T1000 (cell line): ENCODE results near the gene SRSF4.
"Not testable (repeated sequence)": the region's sequence is repeated elsewhere in the genome, so short reads cannot be mapped to it uniquely, and the experiment has no call there.

Experiments
- DNase-seq: peaks from one replicate; lab custom pipeline; 2025; ENCODE audit warnings: mixed read lengths; lab: John Stamatoyannopoulos, UW

The SRSF4 gene

DNA sequence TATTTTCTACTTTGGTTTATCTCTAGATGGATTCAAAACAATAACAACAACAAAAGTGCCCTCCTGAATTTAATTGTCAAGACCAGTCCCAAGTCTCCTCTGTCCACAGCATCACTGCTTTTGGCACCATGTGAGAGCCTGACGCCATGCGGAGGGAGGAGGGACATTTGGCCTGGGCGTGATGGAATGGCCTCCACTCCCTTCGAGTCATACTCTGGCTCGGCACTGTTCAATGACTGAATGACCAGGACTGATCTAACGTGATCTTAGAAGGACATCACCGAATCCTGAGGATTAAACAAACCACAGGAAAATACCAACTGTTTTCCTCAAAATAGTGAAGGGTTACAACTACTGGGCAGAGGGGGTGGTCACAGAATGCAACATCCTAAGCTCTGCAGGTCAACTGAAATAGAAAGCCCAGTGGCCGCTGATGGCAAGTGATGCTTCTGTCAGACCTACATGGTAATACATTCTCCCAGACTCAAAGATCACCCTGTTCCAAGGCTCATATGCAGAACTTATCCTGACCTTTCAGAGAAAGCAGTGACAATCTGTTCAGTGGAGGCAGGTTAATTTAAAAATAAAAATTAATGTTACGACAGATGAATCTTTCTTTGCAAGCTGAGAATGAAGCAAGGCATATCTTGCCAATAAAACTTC is 19.1 kb downstream of the SRSF4 start:
- DNase-seq: no peak

DNA sequence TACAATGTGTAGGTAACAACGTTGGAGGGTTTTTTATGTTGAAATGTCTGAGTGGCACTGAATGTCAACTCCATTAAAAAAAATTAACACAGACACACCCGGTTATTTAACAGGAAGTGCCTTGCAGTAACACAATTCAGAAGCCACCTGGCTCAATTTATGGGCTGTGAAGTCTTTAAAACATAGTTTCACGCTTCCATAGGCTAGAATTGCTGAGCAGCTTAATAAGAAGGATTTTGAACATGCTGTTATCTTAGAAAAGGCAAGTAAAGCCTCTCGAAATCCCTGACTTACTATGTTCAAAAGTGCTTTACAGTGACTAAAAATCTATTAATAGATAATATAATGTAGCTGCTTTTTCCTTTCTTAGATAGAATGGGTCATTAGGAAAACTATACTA is 19.7 kb downstream of the SRSF4 start:
- no peak for DNase-seq

DNA sequence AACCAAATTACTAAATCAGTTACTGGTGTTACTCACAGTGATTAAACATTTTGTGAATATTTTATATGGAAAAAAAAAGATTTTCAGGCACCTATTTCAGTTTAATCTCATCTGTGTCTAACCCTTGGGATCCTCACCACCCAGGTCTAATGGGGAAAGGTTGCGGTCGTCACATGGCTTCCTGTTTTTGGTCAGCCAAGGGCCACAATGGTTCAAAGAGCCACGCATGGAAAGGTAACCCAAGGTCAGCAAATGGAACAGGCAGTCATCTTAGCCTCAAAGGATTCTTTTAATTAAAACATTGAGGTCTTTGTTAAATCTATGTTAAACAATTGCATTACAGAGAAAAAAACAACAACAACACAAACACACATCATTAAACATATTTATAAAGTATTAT is 21.9 kb downstream of the SRSF4 start:
- DNase-seq: no peak

DNA sequence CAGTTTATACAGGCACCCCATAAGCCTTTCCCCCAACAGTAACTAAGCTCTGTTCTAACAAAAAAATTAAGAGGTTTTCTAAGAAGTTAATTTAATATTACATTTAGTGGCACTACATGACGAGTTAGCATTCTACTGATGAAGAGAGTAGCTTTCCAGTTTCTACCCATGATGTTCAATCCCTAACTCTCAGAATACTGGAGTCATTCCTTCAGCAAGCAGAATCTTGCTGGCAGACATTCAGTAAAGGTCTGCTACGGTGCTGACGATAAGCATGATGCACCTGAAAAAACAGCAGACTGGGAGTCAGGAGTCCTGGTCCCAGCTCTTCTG is 24.5 kb downstream of the SRSF4 start:
- DNase-seq: no peak

DNA sequence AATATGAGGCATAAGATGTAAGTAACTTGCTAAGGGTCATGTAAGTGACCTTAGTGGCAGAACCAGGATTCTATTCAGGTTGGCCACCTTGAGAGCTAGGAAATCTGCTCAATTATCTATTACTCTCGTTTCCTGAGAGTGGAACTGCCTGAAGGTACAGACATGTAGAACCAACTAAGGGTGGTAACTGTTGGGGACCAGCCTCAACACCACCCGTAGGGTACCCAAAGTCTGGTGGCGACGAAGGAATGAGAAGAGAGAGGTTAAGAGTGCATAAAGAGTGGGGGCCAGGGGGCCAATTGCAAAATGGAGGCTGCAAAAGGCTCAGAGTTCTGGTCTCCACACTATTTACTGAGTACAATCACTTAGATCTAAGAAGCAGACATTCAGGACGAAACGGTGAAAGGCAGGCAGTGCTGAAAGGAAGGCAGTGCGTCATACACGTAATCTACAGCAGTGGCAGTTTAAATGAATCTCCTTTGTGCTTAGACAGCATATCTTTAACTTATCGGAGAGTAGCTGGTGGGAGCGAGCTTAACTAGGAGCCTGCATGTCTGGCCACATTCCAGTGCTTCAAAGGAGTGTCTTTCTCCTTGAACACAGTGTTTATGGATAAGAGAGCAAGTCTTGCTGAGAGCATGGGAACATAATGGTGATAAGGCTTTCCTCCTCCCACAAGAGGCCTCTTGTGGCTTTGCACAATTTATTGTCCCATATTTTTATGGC is 25.0 kb downstream of the SRSF4 start:
- DNase-seq: no peak

DNA sequence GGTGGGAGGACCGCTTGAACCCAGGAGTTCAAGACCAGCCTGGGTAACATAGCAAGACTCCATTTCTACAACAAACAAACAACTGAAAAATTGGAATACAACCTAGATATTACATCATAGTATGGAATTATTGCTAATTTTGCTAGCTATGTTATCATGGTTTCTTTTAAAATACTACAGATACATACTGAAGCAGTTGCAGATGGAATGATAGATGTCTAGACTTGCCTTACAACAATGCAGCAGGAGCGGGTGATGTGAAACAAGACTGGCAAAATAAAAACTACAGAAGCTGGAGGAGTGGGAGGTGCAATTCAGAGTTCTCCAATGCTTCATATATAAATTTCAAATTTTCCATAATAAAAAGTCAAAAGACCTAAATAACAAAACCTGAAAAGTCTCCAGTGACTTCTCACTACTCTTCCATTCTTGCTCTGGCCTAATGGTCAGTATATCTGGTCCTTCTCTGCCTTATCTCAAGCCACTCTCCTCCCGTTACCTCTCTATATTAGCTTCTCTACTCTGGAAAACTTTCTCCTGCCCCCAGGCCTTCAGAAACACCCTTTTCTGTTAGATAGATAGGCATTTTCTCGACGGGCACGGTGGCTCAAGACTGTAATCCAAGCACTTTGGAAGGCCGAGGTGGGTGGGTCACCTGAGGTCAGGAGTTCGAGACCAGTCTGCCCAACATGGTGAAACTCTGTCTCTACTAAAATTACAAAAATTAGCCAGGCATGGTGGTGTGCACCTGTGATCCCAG is 29.5 kb downstream of the SRSF4 start:
- no peak for DNase-seq

DNA sequence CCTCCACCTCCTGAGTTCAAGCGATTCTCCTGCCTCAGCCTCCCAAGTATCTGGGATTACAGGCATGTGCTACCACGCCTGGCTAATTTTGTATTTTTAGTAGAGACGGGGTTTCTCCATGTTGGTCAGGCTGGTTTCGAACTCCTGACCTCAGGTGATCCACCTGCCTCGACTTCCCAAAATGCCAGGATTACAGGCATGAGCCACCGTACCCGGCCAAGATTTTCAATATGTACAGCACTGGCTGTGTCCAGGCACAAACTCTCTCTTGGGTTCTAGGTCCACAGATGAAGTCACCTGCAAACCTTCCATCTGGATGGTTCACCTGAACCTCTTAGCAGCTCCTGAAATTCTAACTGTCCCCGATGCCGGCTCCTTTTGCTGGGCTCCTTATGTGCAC is 31.4 kb downstream of the SRSF4 start:
- not testable (repeated sequence) for DNase-seq

DNA sequence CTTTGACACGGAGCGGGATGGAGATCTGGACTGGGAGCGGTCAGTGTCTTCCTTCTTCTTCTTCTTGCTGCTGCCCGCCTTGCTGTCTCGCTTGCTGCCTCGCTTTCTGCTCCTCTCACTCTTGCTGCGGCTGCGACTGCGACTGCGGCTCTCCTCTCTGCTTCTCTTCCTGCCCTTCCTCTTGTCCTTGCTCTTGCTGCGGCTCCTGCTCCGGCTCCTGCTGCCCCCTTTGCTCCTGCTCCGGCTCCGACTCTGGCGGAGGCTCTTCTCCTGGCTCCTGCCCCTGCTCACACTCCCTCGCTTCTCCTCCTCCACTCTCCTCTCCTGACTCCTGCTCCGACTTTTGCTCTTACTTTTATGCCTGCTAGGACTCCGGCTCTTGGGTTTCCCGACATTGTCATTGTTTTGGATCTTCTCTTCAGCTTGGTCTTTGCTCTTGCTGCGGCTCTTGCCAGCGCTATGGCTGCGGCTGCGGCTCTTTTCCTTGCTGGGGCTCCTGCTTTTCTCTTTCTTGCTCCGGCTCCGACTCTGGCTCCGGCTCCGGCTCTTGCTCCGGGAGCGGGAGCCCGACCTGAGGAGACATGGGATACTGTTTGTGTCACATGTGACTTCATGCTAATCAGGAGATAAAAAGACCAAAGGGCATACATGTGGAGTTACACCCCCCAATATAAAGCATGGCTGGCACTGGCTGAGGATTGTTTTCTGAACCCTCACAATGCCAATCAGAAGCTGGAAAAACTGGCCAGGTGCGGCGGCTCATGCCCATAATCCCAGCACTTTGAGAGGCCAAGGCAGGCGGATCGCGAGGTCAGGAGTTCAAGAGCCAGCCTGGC is 32.8 kb downstream of the SRSF4 start:
- no peak for DNase-seq

DNA sequence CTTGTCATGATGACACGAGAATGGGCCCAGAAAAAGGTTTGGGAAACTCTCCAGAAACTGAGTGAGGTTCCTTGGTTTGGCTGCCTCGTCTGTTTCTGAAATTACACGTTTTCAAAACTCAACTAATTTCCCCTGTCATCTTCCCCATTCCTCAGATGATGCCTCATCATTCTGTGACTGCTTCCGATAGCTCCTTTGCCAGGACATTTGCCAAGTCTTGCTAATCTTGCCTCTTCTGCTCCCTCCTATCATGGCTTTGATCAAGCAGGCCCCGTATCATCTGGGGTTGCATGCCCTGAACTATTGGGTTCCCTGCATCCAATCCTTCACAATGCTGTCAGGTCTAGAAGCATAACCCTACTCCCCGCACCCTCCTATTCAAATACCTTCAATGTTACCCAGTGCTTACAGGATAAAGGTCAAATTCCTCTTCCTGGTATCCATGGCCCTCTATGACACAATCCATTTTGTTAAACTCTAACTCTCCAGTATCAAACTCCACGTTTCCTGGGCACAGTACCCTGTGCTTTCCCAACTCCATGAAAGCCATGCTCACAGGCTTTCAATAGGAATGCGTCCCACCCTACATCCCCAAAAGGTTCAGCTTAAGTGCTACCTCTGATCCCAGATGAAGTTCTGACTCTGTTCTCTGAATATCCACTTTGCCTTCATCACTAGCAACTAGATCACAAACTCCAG is 35.8 kb downstream of the SRSF4 start:
- no peak for DNase-seq

DNA sequence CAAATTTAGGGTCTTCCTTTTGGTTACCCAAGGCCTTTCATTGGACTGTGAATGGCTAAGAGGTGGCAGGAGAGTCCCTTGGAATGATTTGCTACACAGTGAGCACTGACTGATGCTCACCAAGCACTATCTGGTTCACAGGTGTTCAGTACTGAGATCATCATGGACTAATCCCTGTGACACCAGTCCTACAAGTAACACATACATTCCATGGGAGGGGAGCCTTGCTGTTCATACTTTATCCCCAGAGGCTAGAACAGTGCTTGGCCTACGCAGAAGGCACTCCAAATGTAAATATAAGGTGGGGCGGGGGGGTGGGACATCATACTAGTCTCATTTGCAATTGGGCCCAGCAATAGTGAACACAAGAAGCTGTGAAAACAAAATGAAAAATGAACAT is 37.5 kb downstream of the SRSF4 start:
- DNase-seq: no peak

DNA sequence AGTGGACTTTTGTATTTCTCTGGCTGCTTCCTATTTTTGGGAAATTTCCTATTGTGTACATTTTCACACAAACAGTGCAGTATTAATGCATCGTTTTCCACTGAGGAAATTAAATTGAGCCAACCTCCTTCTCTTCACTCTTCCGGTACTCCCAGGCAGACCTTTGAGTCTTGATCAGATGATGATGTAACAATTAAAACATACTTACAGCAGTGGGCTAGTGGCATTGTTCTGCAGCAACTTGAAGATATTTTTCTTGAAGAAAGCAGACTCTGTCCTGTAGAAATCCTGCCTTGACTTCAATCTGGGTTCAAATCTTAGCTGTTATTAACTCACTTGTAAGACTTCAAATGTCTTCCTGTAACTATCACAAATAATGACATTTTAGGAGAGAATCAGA is 39.0 kb downstream of the SRSF4 start:
- no peak for DNase-seq

DNA sequence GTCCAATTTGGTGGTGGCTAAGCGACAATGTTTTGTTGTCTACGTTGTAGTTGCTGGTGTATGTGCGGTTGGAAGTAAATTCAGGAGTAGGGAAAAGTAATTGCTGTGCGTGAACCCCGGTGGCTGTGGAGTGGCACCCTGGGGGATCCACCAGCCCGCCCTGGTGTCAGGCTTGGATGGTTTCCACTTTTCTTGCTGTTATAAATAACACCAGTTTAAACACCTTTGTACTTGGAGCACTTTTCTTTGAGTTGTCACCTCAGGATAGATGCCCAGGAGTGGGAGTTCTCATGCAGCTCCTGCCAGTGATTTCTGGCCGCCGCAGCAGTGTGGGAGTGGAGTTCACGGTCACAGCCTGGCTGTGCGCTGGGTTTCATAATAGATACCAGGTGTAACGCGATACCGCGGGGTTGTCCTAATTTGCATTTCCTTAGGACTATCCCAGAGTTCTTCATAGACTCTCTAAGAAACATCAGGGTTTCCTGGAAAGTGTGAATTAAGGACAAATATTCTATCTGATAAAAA is 45.2 kb downstream of the SRSF4 start:
- no peak for DNase-seq

DNA sequence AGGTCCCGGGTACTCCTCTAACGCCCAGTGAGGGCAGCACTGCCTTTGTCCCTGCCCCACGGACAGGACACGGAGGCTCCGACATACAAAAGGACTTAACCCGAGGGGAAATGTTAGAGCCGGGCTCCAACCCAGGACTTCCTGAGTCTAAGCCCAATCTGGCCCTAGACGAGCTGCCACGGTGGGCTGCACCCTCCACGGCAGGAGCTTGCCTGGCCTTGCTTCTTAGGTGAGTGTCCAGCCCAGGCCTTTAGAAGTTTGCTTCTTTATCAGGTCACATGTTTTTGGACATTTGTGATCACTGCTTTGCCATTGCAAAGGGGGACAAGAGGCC is 47.0 kb downstream of the SRSF4 start:
- no peak for DNase-seq

DNA sequence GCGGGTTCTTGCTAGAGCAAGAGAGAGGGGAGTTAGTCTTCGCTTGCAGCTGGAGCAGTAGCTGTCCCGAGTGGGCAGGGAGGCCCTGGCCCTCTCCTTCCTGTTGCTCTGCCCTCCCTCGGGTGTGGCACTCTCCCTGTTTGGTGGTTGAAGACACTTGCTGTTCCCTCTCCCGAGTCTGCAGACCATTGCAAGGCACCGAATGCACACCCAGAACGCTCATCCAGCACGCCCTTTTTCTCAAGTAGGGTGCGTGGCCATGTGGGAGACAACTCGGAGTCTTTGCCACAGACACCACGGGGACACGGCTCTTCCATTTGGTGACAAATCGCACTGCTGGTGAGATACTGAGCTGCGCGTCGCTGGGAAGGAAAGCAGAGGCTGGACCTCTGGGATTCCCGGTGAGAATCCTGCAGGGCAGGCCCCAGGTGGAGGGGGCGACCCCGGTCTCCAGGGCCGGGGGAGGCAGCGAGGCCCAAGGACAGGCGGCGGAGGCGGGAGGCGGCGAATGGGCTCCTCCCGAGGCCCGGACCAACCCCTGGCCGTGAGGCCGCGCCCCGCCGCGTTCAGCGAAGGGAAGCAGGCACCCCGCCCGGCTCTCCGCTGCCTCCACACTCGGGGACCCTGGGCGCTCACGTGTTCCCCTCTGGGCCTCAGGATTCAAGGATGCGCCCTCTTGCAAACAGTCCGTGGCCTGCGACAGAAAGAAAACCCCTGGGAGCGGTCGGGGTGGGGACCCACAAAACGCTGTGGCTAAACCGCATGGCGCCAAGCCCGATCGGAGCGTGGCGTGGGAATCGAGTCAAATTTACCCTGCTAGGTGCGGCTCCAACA is 47.6 kb downstream of the SRSF4 start:
- DNase-seq: no peak

DNA sequence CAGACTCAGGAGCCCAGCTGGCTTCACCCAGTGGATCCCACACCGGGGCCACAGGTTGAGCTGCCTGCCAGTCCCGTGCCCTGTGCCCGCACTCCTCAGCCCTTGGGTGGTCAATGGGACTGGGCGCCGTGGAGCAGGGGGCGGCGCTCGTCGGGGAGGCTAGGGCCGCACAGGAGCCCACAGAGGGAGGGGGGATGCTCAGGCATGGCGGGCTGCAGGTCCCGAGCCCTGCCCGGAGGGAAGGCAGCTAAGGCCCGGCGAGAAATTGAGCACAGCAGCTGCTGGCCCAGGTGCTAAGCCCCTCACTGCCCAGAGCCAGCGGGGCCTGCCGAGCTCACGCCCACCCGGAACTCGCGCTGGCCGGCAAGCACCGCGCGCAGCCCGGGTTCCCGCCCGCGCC is 50.6 kb downstream of the SRSF4 start:
- DNase-seq: not testable (repeated sequence)

DNA sequence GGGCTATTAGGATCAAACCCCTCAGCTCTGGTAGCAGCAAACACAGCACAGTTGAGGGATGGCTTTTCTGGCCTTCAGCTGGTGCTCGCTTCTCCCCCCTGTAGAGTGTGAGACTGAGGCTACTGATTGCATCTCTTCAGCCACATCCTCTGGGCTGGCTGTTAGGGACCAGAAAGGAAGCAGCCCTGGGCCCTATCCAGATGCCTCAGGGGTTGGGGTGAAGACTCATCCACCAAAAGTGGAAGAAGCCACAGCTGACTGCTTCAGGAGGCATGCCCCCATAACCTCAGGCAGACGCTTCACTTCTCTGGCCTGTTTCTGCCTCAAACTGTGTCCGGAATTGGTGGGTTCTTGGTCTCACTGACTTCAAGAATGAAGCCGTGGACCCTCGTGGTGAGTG is 51.8 kb downstream of the SRSF4 start:
- no peak for DNase-seq

DNA sequence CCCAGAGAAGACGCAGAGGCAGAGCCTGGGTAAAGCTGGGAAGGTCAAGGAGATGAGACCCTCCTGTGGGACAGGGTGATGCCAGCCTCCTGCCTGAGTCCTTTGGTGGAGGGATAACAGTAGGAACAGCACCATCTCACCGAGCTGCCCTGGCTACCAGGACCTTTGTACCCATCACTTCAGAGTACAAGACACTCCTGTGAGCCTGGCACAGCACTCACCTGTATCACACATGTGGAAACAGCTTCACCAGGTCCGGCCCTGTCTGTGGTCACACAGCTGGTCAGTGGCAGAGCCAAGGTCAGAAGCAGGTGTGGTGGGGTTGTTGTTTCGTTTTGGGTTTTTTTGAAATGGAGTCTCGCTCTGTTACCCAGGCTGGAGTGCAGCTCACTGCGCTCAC is 53.0 kb downstream of the SRSF4 start:
- no peak for DNase-seq

DNA sequence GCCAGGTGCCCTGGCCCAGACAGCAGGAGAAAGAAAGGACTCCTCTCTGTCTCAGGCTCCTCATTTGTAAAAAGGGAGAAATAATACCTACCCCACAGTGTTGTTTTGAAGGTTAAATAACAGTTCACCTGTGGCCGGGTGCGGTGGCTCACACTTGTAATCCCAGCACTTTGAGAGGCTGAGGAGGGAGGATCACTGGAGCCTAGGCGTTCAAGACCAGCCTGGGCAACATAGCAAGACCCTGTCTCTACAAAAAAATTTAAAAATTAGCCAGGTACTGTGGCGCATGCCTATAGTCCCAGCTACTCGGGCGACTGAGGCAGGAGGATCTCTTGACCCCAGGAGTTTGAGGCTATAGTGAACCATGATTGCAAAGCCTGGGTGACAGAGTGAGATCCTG is 55.5 kb downstream of the SRSF4 start:
- no peak for DNase-seq

DNA sequence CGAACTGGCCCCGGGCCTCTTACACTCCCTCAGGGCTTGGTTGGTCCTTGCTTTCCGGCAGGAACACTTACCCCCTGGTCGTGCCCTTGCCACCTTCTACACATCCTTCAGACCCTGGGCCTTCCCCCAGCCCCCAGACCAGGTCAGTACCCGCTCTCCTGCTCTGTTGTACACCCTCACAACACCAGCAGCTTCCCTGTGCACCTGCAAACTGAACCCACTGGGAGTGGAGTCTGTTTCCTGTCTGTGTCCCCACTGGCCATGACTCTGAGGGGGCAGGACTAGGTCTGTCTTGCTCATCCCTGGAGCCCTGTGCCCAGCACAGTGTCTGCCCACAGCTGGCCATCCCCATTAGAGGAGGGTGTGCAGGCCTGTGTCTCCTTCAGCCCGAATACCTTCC is 55.9 kb downstream of the SRSF4 start:
- no peak for DNase-seq

DNA sequence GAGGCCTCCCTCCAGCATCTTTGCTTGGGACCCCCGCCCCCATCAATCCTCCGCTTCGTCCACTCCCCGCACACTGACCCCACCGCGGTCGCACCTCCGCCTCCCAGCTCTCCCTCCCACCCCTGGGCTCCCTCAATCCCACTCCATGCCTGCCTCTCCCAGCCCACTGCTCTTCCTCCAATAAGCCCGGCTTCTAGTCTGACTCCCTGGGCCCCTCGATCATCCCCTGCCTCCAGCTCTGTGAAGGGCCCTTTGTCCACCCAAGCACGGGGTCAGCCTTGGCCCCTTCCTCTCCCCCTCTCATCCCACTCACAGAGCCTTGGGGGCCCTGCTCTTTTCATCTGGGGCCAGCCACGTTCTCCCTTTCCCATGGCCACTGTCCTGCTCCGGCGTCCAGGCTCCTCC is 56.5 kb downstream of the SRSF4 start:
- DNase-seq: no peak
